ENCODE data around the gene EIF2D. TPM values are rescaled to one million over a fixed set of nuclear protein-coding genes. Genes with fewer than 3 reads are reported as not detected.

The EIF2D gene, protein sequence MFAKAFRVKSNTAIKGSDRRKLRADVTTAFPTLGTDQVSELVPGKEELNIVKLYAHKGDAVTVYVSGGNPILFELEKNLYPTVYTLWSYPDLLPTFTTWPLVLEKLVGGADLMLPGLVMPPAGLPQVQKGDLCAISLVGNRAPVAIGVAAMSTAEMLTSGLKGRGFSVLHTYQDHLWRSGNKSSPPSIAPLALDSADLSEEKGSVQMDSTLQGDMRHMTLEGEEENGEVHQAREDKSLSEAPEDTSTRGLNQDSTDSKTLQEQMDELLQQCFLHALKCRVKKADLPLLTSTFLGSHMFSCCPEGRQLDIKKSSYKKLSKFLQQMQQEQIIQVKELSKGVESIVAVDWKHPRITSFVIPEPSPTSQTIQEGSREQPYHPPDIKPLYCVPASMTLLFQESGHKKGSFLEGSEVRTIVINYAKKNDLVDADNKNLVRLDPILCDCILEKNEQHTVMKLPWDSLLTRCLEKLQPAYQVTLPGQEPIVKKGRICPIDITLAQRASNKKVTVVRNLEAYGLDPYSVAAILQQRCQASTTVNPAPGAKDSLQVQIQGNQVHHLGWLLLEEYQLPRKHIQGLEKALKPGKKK
- 10 to 100 TPM; 38.3 to 41.9 TPM for total RNA-seq
- polyA plus RNA-seq (2013, experiment 1 of 2) = 47.9 TPM
- 42.1 TPM for polyA plus RNA-seq (2013, experiment 2 of 2)
- long read RNA-seq, experiment 1, transcript EIF2D-201 (15 exons, 2,005 nt) = major isoform, 6 of 18 reads
- long read RNA-seq, experiment 1, partial matches to known transcripts = 4 of 18 reads
- long read RNA-seq, experiment 1, other reads (novel, unspliced or antisense) = 8 of 18 reads
- long read RNA-seq, experiment 2, transcript EIF2D-201 (15 exons, 2,005 nt) = major isoform, 31 of 52 reads
- long read RNA-seq, experiment 2, partial matches to known transcripts = 3 of 52 reads
- long read RNA-seq, experiment 2, other reads (novel, unspliced or antisense) = 18 of 52 reads
- long read RNA-seq, experiment 3, transcript EIF2D-201 (15 exons, 2,005 nt) = major isoform, 110 of 164 reads
- long read RNA-seq, experiment 3, partial matches to known transcripts = 6 of 164 reads
- long read RNA-seq, experiment 3, other reads (novel, unspliced or antisense) = 48 of 164 reads
- long read RNA-seq, experiment 4, transcript EIF2D-201 (15 exons, 2,005 nt) = major isoform, 53 of 79 reads
- long read RNA-seq, experiment 4, partial matches to known transcripts = 4 of 79 reads
- long read RNA-seq, experiment 4, other reads (novel, unspliced or antisense) = 21 of 79 reads

DNA sequence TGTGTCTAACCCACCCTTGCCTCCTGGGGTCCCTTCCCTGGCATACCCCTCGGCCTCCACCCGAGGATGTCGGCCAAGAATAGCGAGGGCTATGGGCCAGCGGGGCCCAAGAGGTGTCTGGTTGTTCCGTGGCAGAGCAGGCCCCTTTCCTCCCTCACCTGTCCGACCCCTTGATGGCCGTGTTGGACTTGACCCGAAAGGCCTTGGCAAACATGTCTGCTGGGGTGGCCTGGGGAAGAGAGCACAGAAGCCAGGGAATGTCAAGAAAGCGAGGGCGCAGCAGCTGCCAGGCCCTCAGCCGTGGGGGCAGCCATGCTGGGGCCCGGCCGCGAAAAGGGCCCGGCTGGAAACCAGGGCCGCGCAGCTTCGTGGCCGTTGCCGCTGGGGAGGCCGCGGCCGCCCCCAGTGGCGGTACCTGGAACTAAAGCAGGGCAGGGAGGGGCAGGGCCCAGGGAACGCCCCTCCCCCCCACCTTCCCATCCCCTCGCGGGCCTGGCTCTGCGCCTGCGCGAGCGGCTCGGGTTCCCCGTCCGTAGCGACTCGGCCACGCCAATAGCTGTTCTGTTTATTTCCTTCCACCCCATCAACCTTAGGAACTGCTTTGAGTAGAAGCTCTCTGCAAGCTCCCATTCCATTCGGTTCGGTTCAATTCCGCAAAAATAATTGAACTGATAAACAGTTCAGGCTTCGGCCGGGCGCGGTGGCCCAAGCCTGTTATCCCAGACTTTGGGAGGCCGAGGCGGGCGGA lies at the start of gene EIF2D:
EIF2D (minus strand) TSS at position 337 of the 748 bp plus-strand sequence; CDS start at position 214, 123 bp downstream.
- H3K4me3 ChIP-seq (ENCODE audit: low read length) = peak within 1 kb of the TSS; percentile 95
- DNase-seq = peak; percentile 98
- Mint-ChIP-seq H3K27me3 (ENCODE audit: insufficient read depth) (peaks cover 11% of the 10 kb centered on the region), H3K4me1 (peaks cover 9% of the 10 kb centered on the region), H3K36me3 (ENCODE audit: low read depth) (peaks cover 9% of the 10 kb centered on the region), H3K27ac (peak within 1 kb of the TSS; percentile 99), H3K9me3 (no peaks in the 10 kb centered on the region), H3K4me3 (peak within 1 kb of the TSS; percentile 91)
- no peaks in the 10 kb centered on the region for H3K27me3 ChIP-seq (ENCODE audit: control insufficient read depth, insufficient read depth, low read length, poor library complexity, severe bottlenecking)
- peaks cover 11% of the 10 kb centered on the region for H3K36me3 ChIP-seq (ENCODE audit: control insufficient read depth, insufficient read depth, low read length)
- H3K9me3 ChIP-seq (ENCODE audit: control insufficient read depth, low read length) = no peaks in the 10 kb centered on the region
- H3K4me1 ChIP-seq (ENCODE audit: control insufficient read depth, insufficient read depth, low read length) = peaks cover 4% of the 10 kb centered on the region
- peak within 1 kb of the TSS; percentile 82 for H3K27ac ChIP-seq (ENCODE audit: low read depth, low read length)
- 5 to 12% methylated on average over 7 to 48 of the region's 48 CpGs for WGBS, 2 experiments (ENCODE audit: insufficient coverage in 1 of 2, insufficient read length in 1 of 2)
- TF ChIP-seq, protein P1, sequence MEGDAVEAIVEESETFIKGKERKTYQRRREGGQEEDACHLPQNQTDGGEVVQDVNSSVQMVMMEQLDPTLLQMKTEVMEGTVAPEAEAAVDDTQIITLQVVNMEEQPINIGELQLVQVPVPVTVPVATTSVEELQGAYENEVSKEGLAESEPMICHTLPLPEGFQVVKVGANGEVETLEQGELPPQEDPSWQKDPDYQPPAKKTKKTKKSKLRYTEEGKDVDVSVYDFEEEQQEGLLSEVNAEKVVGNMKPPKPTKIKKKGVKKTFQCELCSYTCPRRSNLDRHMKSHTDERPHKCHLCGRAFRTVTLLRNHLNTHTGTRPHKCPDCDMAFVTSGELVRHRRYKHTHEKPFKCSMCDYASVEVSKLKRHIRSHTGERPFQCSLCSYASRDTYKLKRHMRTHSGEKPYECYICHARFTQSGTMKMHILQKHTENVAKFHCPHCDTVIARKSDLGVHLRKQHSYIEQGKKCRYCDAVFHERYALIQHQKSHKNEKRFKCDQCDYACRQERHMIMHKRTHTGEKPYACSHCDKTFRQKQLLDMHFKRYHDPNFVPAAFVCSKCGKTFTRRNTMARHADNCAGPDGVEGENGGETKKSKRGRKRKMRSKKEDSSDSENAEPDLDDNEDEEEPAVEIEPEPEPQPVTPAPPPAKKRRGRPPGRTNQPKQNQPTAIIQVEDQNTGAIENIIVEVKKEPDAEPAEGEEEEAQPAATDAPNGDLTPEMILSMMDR (conservative IDR thresholded peaks at IDR 0.05) = peak; percentile 96
- peak within 1 kb of the TSS; percentile 85 for H3K9ac ChIP-seq (ENCODE audit: extremely low read depth, low read length, poor library complexity, severe bottlenecking)

DNA sequence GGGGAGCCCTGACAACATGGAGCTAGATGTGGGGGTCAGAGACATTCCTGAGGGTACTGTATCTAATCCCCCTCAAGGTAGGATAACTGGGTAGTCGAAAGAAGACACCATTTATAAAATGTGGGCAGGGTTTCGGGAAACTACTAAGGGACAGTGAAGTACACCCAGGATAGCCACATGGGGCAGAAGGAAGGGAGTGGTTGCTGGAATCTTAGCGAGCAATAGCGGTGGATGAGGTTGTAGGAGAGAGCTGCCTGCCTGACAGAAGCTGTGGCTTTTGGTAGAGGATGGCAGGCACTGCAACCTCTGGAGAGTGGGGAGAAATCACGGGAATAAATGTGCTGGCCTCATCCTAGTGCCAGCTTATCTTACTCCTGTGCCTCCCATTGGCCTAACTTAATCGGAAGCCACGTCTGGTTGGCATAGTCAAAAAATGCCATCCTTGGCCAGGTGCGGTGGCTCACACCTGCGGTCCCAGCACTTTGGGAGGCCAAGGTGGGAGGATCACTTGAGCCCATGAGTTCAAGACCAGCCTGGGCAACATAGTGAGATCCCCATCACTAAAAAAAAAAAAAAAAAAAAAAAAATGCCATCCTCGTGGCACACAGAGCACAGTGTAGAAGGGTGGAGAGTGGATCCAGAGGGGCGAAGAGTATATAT lies 49.0 kb upstream of the EIF2D start:
- TF ChIP-seq, protein P1 (conservative IDR thresholded peaks at IDR 0.05) = no peak
- no peak overlapping the region for H3K9ac ChIP-seq (ENCODE audit: extremely low read depth, low read length, poor library complexity, severe bottlenecking)
- Mint-ChIP-seq H3K9me3 (no peaks in the 10 kb centered on the region), H3K27ac (no peak overlapping the region), H3K4me3 (no peak overlapping the region), H3K36me3 (ENCODE audit: low read depth) (no peaks in the 10 kb centered on the region), H3K27me3 (ENCODE audit: insufficient read depth) (peaks cover 64% of the 10 kb centered on the region), H3K4me1 (peaks cover 11% of the 10 kb centered on the region)
- H3K4me1 ChIP-seq (ENCODE audit: control insufficient read depth, insufficient read depth, low read length) = no peaks in the 10 kb centered on the region
- 87 to 91% methylated on average over 6 to 11 of the region's 11 CpGs for WGBS, 2 experiments (ENCODE audit: insufficient coverage in 1 of 2, insufficient read length in 1 of 2)
- H3K27me3 ChIP-seq (ENCODE audit: control insufficient read depth, insufficient read depth, low read length, poor library complexity, severe bottlenecking) = peaks cover 32% of the 10 kb centered on the region
- no peak overlapping the region for H3K4me3 ChIP-seq (ENCODE audit: low read length)
- H3K9me3 ChIP-seq (ENCODE audit: control insufficient read depth, low read length) = no peaks in the 10 kb centered on the region
- no peak overlapping the region for H3K27ac ChIP-seq (ENCODE audit: low read depth, low read length)
- no peaks in the 10 kb centered on the region for H3K36me3 ChIP-seq (ENCODE audit: control insufficient read depth, insufficient read depth, low read length)
- DNase-seq = no peak
